ENCODE measurements around the gene POLR3E.
"Not testable (repeated sequence)": the region's sequence is repeated elsewhere in the genome, so short reads cannot be mapped to it uniquely, and the experiment has no call there.

The POLR3E gene

DNA sequence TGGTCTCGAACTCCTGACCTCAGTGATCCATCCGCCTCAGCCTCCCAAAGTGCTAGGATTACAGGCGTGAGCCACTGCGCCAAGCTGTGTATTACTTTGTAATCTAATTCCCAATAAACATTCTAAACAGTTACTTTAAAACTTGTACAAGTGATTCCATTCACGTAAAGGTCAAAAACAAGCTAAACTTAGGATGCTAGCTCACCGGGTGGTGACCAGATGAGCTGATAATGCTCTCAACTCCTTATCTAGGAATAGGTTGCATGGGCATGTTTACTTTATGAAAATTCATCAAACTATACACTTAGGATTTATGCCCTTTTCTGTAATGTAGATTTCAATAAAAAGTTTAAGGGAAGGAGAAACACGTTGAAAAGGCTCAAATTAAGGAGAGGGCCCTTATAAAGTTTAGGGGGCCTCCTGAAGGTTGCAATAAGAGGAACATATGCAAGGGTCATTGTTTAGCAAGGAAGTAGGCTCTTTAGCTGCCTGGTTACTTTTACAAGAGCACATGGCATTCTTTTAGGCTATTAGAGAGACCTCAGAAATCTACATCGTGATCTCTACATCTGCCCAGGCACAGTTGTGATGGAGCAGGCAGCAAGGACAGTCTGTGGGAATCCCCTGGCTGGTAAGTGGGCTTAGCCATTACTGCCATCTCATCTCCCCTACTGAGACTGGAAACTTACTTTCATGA is 63.9 kb downstream of the POLR3E start:
- no peak overlapping the region for H3K27ac ChIP-seq (ENCODE audit: insufficient read depth in 1 of 2, low read depth in 1 of 2, low read length in 2 of 2, poor library complexity in 1 of 2, severe bottlenecking in 2 of 2)
- ChIA-PET CTCF (interaction anchor here (1.0 kb wide), 1 partner anchor 47 kb away, joined by 4 read pairs; no protein-coding TSS in a partner anchor), POLR2A (no interaction called here)
- no peaks in the 10 kb centered on the region for H3K9me3 ChIP-seq (ENCODE audit: control extremely low read depth in 1 of 5, control insufficient read depth in 4 of 5, insufficient read depth in 2 of 5, low read depth in 1 of 5, low read length in 4 of 5)
- H3K4me1 ChIP-seq (ENCODE audit: control extremely low read depth in 1 of 4, control insufficient read depth in 4 of 4, insufficient read depth in 4 of 4, low read length in 3 of 4) = peaks cover 0 to 14% (median 4%) of the 10 kb centered on the region in 4 experiments
- H3K27me3 ChIP-seq (replicated peaks in 2 of 5; ENCODE audit: control insufficient read depth in 4 of 5, insufficient read depth in 5 of 5, low read length in 4 of 5) = no peaks in the 10 kb centered on the region
- WGBS (ENCODE audit: insufficient coverage) = 100% methylated on average over 6 of the region's 8 CpGs
- DNase-seq = peak in 2 of 3 donors; percentile 13 to 16
- no peak overlapping the region for H3K4me3 ChIP-seq (ENCODE audit: control insufficient read depth in 1 of 7, extremely low read depth in 1 of 7, insufficient read depth in 4 of 7, low read depth in 2 of 7, low read length in 6 of 7)
- H3K36me3 ChIP-seq (ENCODE audit: control insufficient read depth in 4 of 4, insufficient read depth in 4 of 4, low read length in 3 of 4) = peaks cover 0 to 9% (median 3%) of the 10 kb centered on the region in 4 experiments

DNA sequence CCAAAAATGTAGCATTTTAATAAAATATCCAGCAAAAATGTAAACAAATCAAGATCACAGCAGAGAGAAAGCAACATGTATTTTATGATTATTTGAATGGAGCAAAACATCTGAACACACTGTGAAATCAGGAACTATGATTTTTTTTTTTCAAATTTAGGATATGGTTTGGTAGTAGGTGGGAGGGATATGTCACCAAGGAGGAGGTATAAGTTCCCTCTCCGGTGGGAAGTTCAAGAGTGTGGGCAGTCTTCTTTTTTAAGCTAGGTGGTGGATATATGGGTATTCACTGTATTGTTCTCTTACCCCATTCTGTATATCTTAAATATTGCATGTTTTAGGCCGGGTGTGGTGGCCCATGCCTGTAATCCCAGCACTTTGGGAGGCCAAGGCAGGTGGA is 67.0 kb downstream of the POLR3E start:
- H3K36me3 ChIP-seq (ENCODE audit: control insufficient read depth in 4 of 4, insufficient read depth in 4 of 4, low read length in 3 of 4) = peaks cover 0 to 9% (median 3%) of the 10 kb centered on the region in 4 experiments
- H3K27ac ChIP-seq (ENCODE audit: insufficient read depth in 1 of 2, low read depth in 1 of 2, low read length in 2 of 2, poor library complexity in 1 of 2, severe bottlenecking in 2 of 2) = no peak overlapping the region
- CTCF ChIA-PET = interaction anchor here (0.8 kb wide), 1 partner anchor 255 kb away, joined by 3 read pairs; no protein-coding TSS in a partner anchor
- POLR2A ChIA-PET = no interaction called here
- peaks cover 0 to 3% (median 1%) of the 10 kb centered on the region in 4 experiments for H3K4me1 ChIP-seq (ENCODE audit: control extremely low read depth in 1 of 4, control insufficient read depth in 4 of 4, insufficient read depth in 4 of 4, low read length in 3 of 4)
- H3K4me3 ChIP-seq (ENCODE audit: control insufficient read depth in 1 of 7, extremely low read depth in 1 of 7, insufficient read depth in 4 of 7, low read depth in 2 of 7, low read length in 6 of 7) = no peak overlapping the region
- H3K9me3 ChIP-seq (ENCODE audit: control extremely low read depth in 1 of 5, control insufficient read depth in 4 of 5, insufficient read depth in 2 of 5, low read depth in 1 of 5, low read length in 4 of 5) = no peaks in the 10 kb centered on the region
- DNase-seq = no peak
- H3K27me3 ChIP-seq (replicated peaks in 2 of 5; ENCODE audit: control insufficient read depth in 4 of 5, insufficient read depth in 5 of 5, low read length in 4 of 5) = no peaks in the 10 kb centered on the region
- WGBS (ENCODE audit: insufficient coverage) = no CpG with 5 or more reads among the region's 2 CpGs

DNA sequence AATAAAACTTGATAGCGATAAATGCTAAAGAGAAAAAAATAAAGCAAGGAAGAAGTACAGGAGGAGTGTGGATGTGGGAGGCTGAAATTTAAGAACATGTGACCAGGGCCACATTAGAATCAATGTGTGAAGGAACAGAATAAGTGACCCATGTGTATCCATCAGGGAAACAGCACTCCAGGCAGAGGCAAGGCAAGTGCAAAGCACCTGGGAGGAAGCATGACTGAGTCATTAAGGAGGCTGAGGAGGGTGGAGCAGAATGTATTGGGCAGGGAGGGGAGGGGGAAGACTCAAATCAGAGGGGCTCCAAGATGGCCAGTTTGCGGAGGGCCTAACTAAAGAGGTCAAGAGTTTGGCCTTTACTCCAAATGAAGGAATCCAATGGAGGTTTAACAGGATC is 69.2 kb downstream of the POLR3E start:
- H3K4me1 ChIP-seq (ENCODE audit: control extremely low read depth in 1 of 4, control insufficient read depth in 4 of 4, insufficient read depth in 4 of 4, low read length in 3 of 4) = peaks cover 2 to 15% (median 7%) of the 10 kb centered on the region in 4 experiments
- no peak overlapping the region for H3K27ac ChIP-seq (ENCODE audit: insufficient read depth in 1 of 2, low read depth in 1 of 2, low read length in 2 of 2, poor library complexity in 1 of 2, severe bottlenecking in 2 of 2)
- no peak overlapping the region for H3K4me3 ChIP-seq (ENCODE audit: control insufficient read depth in 1 of 7, extremely low read depth in 1 of 7, insufficient read depth in 4 of 7, low read depth in 2 of 7, low read length in 6 of 7)
- H3K27me3 ChIP-seq (replicated peaks in 2 of 5; ENCODE audit: control insufficient read depth in 4 of 5, insufficient read depth in 5 of 5, low read length in 4 of 5) = no peaks in the 10 kb centered on the region
- H3K9me3 ChIP-seq (ENCODE audit: control extremely low read depth in 1 of 5, control insufficient read depth in 4 of 5, insufficient read depth in 2 of 5, low read depth in 1 of 5, low read length in 4 of 5) = no peaks in the 10 kb centered on the region
- ChIA-PET POLR2A (no interaction called here), CTCF (no interaction called here)
- DNase-seq = no peak
- 100% methylated on average over 1 of the region's 2 CpGs for WGBS (ENCODE audit: insufficient coverage)
- H3K36me3 ChIP-seq (ENCODE audit: control insufficient read depth in 4 of 4, insufficient read depth in 4 of 4, low read length in 3 of 4) = peaks cover 0 to 10% (median 3%) of the 10 kb centered on the region in 4 experiments

DNA sequence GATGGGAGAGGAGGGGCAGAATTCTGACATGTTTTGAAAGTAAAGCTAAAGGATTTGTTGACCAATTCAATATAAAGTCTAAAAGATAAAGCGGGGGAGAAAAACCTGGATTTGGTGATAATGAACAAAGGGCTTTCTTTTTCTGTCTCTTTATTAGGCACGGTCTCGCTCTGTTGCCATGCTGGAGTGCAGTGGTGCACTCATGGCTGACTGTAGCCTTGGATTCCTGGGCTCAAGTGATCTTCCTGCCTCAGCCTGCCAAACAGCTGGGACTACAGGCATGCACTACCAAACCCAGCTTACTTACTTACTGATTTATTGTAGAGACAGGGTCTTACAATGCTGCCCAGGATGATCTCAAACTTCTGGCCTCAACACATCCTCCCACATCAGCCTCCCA is 69.7 kb downstream of the POLR3E start:
- WGBS (ENCODE audit: insufficient coverage) = 96% methylated on average over 3 of the region's 3 CpGs
- POLR2A ChIA-PET = no interaction called here
- H3K36me3 ChIP-seq (ENCODE audit: control insufficient read depth in 4 of 4, insufficient read depth in 4 of 4, low read length in 3 of 4) = peaks cover 0 to 10% (median 3%) of the 10 kb centered on the region in 4 experiments

DNA sequence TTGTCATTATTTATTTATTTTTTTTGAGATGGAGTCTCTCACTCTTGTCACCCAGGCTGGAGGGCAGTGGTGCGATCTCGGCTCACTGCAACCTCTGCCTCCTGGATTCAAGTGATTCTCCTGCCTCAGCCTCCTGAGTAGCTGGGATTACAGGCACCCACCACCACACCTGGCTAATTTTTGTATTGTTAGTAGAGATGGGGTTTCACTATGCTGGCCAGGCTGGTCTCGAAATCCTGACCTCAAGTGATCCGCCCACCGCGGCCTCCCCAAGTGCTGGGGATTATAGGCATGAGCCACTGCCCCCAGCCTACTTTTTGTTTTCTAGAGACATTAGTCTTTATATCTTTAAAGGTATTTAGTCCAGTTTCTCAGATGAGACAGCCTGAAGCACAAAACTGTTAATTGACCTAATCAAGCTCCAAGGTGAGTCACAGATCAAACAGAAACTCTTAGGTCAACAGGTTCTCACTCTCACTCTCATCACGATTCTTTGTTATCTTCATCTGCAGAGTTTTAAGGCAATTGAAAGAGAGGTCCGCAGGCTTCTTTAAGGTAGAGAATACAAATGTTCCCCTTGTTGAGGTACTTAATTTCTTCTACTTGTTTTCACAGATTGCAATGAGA is 71.1 kb downstream of the POLR3E start:
- peaks cover 2 to 25% (median 7%) of the 10 kb centered on the region in 4 experiments for H3K4me1 ChIP-seq (ENCODE audit: control extremely low read depth in 1 of 4, control insufficient read depth in 4 of 4, insufficient read depth in 4 of 4, low read length in 3 of 4)
- 93% methylated on average over 3 of the region's 8 CpGs for WGBS (ENCODE audit: insufficient coverage)
- CTCF ChIA-PET = interaction anchor here (1.0 kb wide), 1 partner anchor 10 kb away, joined by 3 read pairs; no protein-coding TSS in a partner anchor

More for the DNA sequence above, 69.7 kb downstream of the POLR3E start:
- no peaks in the 10 kb centered on the region for H3K9me3 ChIP-seq (ENCODE audit: control extremely low read depth in 1 of 5, control insufficient read depth in 4 of 5, insufficient read depth in 2 of 5, low read depth in 1 of 5, low read length in 4 of 5)
- H3K27ac ChIP-seq (ENCODE audit: insufficient read depth in 1 of 2, low read depth in 1 of 2, low read length in 2 of 2, poor library complexity in 1 of 2, severe bottlenecking in 2 of 2) = no peak overlapping the region
- CTCF ChIA-PET = no interaction called here
- DNase-seq = no peak
- no peaks in the 10 kb centered on the region for H3K27me3 ChIP-seq (replicated peaks in 2 of 5; ENCODE audit: control insufficient read depth in 4 of 5, insufficient read depth in 5 of 5, low read length in 4 of 5)
- no peak overlapping the region for H3K4me3 ChIP-seq (ENCODE audit: control insufficient read depth in 1 of 7, extremely low read depth in 1 of 7, insufficient read depth in 4 of 7, low read depth in 2 of 7, low read length in 6 of 7)
- H3K4me1 ChIP-seq (ENCODE audit: control extremely low read depth in 1 of 4, control insufficient read depth in 4 of 4, insufficient read depth in 4 of 4, low read length in 3 of 4) = peaks cover 2 to 15% (median 7%) of the 10 kb centered on the region in 4 experiments

DNA sequence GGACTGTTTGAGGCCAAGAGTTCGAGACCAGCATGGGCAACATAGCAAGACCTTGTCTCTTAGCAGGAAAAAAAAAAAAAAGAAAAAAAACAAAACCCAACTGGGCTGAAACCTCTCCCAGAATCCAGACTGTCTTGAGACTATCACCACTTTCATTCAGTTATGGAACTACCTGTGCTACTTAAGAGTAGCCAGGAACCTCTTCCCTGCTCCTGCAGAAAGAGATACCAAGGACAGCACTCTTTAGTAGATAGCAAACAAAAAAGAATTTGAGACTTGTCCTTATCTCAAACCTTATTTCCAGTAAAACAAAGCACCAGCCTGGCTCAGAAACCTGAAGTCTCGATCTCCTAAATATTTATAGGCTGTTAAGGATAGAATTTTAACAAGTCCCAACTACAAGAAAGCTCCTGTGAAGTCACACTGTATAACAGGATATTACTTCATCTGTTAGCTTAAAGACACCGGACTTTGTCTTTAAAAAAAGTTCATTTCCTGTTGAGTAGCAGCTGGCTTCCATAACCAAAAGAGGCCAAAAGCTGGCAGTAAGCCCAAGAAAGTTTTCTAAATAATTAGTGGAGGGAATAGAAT is 72.1 kb downstream of the POLR3E start:
- Histone ChIP-seq H3K9me3 (ENCODE audit: control extremely low read depth in 1 of 5, control insufficient read depth in 4 of 5, insufficient read depth in 2 of 5, low read depth in 1 of 5, low read length in 4 of 5) (no peaks in the 10 kb centered on the region), H3K36me3 (ENCODE audit: control insufficient read depth in 4 of 4, insufficient read depth in 4 of 4, low read length in 3 of 4) (peaks cover 0 to 7% (median 0%) of the 10 kb centered on the region in 4 experiments), H3K4me3 (ENCODE audit: control insufficient read depth in 1 of 7, extremely low read depth in 1 of 7, insufficient read depth in 4 of 7, low read depth in 2 of 7, low read length in 6 of 7) (no peak overlapping the region), H3K4me1 (ENCODE audit: control extremely low read depth in 1 of 4, control insufficient read depth in 4 of 4, insufficient read depth in 4 of 4, low read length in 3 of 4) (peaks cover 10 to 32% (median 11%) of the 10 kb centered on the region in 4 experiments), H3K27me3 (replicated peaks in 2 of 5; ENCODE audit: control insufficient read depth in 4 of 5, insufficient read depth in 5 of 5, low read length in 4 of 5) (peaks cover 0 to 8% (median 0%) of the 10 kb centered on the region in 5 experiments), H3K27ac (ENCODE audit: insufficient read depth in 1 of 2, low read depth in 1 of 2, low read length in 2 of 2, poor library complexity in 1 of 2, severe bottlenecking in 2 of 2) (no peak overlapping the region)
- DNase-seq = peak in 2 of 3 donors; percentile 52 to 57
- ChIA-PET POLR2A (no interaction called here), CTCF (no interaction called here)
- WGBS (ENCODE audit: insufficient coverage) = 50% methylated on average over 2 of the region's 3 CpGs

More for the DNA sequence above, 71.1 kb downstream of the POLR3E start:
- H3K36me3 ChIP-seq (ENCODE audit: control insufficient read depth in 4 of 4, insufficient read depth in 4 of 4, low read length in 3 of 4); POLR2A ChIA-PET; H3K27me3 ChIP-seq (replicated peaks in 2 of 5; ENCODE audit: control insufficient read depth in 4 of 5, insufficient read depth in 5 of 5, low read length in 4 of 5); H3K27ac ChIP-seq (ENCODE audit: insufficient read depth in 1 of 2, low read depth in 1 of 2, low read length in 2 of 2, poor library complexity in 1 of 2, severe bottlenecking in 2 of 2); DNase-seq; H3K4me3 ChIP-seq (ENCODE audit: control insufficient read depth in 1 of 7, extremely low read depth in 1 of 7, insufficient read depth in 4 of 7, low read depth in 2 of 7, low read length in 6 of 7); H3K9me3 ChIP-seq (ENCODE audit: control extremely low read depth in 1 of 5, control insufficient read depth in 4 of 5, insufficient read depth in 2 of 5, low read depth in 1 of 5, low read length in 4 of 5): not testable (repeated sequence)

Data from common myeloid progenitor, CD34-positive (primary cell).